Measurements from ENCODE around the gene TACR1. TPM values are rescaled to one million over a fixed set of nuclear protein-coding genes. Genes with fewer than 3 reads are reported as not detected.

TACR1 gene
- total RNA-seq, 1 experiment from 2014 or later: not detected

- Histone ChIP-seq H4K20me1 (ENCODE audit: insufficient read depth) (no peaks in the 10 kb centered on the region), H3K36me3 (ENCODE audit: control insufficient read depth in 1 of 2, insufficient read depth in 2 of 2, low read length in 2 of 2) (no peaks in the 10 kb centered on the region), H3K27ac (ENCODE audit: low read depth, low read length) (no peak overlapping the region), H3K27me3 (ENCODE audit: insufficient read depth, low read length) (peaks cover 25% of the 10 kb centered on the region), H3K4me2 (ENCODE audit: low read length) (no peak overlapping the region), H3K79me2 (ENCODE audit: insufficient read depth, low read length) (no peaks in the 10 kb centered on the region), H2AFZ (ENCODE audit: low read depth, low read length, poor library complexity, severe bottlenecking) (no peak overlapping the region), H3K9me3 (ENCODE audit: control insufficient read depth in 1 of 2, insufficient read depth in 1 of 2, low read depth in 1 of 2, low read length in 2 of 2) (no peaks in the 10 kb centered on the region), H3K9me2 (ENCODE audit: insufficient read depth) (no peaks in the 10 kb centered on the region), H3K9ac (ENCODE audit: low read length) (no peak overlapping the region), H3K4me1 (ENCODE audit: control insufficient read depth in 1 of 2, insufficient read depth in 2 of 2, low read length in 2 of 2) (no peaks in the 10 kb centered on the region), H3K4me3 (replicated peaks in 1 of 2; ENCODE audit: low read depth in 1 of 2, low read length in 2 of 2) (no peak overlapping the region)
- CTCF ChIA-PET: no interaction called here
- DNase-seq (ENCODE audit: low read depth, low spot score) (no peak), ATAC-seq (no peak)
- RAD21 ChIA-PET (ENCODE audit: low non-redundant PET in 1 of 2, low total read pairs in 2 of 2, uncharacterized antibody in 2 of 2, unreplicated experiment in 2 of 2): no interaction called here
- BruUV-seq (replicated peaks): no TSS peak
- TF ChIP-seq JUND (IDR thresholded peaks at IDR 0.05) (no peak), EGR1 (IDR thresholded peaks at IDR 0.05; ENCODE audit: low read depth) (no peak), ATF3 (IDR thresholded peaks at IDR 0.05) (no peak), ZNF274 (IDR thresholded peaks at IDR 0.05; ENCODE audit: low read depth, low read length) (no peak), YY1 (IDR thresholded peaks at IDR 0.05; ENCODE audit: extremely low read depth, insufficient replicate concordance, low read depth, low read length) (no peak), SP1 (IDR thresholded peaks at IDR 0.05; ENCODE audit: low read depth) (no peak), CBX3 (IDR thresholded peaks at IDR 0.05; ENCODE audit: low read depth) (no peak), MAX (IDR thresholded peaks at IDR 0.05) (no peak), CEBPB (IDR thresholded peaks at IDR 0.05; ENCODE audit: low read depth) (no peak), POLR2AphosphoS5 (IDR thresholded peaks at IDR 0.05; ENCODE audit: low read depth, low read length) (no peak), SIN3A (IDR thresholded peaks at IDR 0.05; ENCODE audit: low read depth) (no peak), ELF1 (IDR thresholded peaks at IDR 0.05; ENCODE audit: borderline replicate concordance, low read depth) (no peak)
- POLR2A ChIA-PET: no interaction called here
- intact Hi-C loops (cut with micrococcal nuclease): no loop called here
Observed at GRCh38 chr2:75076088-75076487, 123.2 kb downstream of the TACR1 start.

GRCh38 chr2:75074708-75075107 is 124.6 kb downstream of the TACR1 start:
- Histone ChIP-seq H4K20me1 (ENCODE audit: insufficient read depth) (no peaks in the 10 kb centered on the region), H3K9me3 (ENCODE audit: control insufficient read depth in 1 of 2, insufficient read depth in 1 of 2, low read depth in 1 of 2, low read length in 2 of 2) (no peaks in the 10 kb centered on the region), H2AFZ (ENCODE audit: low read depth, low read length, poor library complexity, severe bottlenecking) (no peak overlapping the region), H3K4me1 (ENCODE audit: control insufficient read depth in 1 of 2, insufficient read depth in 2 of 2, low read length in 2 of 2) (no peaks in the 10 kb centered on the region), H3K9me2 (ENCODE audit: insufficient read depth) (no peaks in the 10 kb centered on the region), H3K9ac (ENCODE audit: low read length) (no peak overlapping the region), H3K27ac (ENCODE audit: low read depth, low read length) (no peak overlapping the region), H3K27me3 (ENCODE audit: insufficient read depth, low read length) (peaks cover 25% of the 10 kb centered on the region), H3K4me2 (ENCODE audit: low read length) (no peak overlapping the region), H3K4me3 (replicated peaks in 1 of 2; ENCODE audit: low read depth in 1 of 2, low read length in 2 of 2) (no peak overlapping the region), H3K79me2 (ENCODE audit: insufficient read depth, low read length) (no peaks in the 10 kb centered on the region), H3K36me3 (ENCODE audit: control insufficient read depth in 1 of 2, insufficient read depth in 2 of 2, low read length in 2 of 2) (no peaks in the 10 kb centered on the region)
- ChIA-PET POLR2A (no interaction called here), CTCF (interaction anchor here (2.4 kb wide), 1 partner anchor 10 kb away, joined by 7 read pairs; no protein-coding TSS in a partner anchor), RAD21 (ENCODE audit: low non-redundant PET in 1 of 2, low total read pairs in 2 of 2, uncharacterized antibody in 2 of 2, unreplicated experiment in 2 of 2) (no interaction called here)
- intact Hi-C loops (cut with micrococcal nuclease): no loop called here
- ATAC-seq (no peak), DNase-seq (ENCODE audit: low read depth, low spot score) (no peak)
- BruUV-seq (replicated peaks): no TSS peak
- no peak for TF ChIP-seq ZFX (IDR thresholded peaks at IDR 0.05)
- no peak for TF ChIP-seq EZH2phosphoT487 (IDR thresholded peaks at IDR 0.05; ENCODE audit: borderline replicate concordance)
- TF ChIP-seq ATF3 (IDR thresholded peaks at IDR 0.05): no peak
- TF ChIP-seq EZH2 (IDR thresholded peaks at IDR 0.05): no peak
- TF ChIP-seq MAX (IDR thresholded peaks at IDR 0.05): no peak
- TF ChIP-seq SRF (IDR thresholded peaks at IDR 0.05; ENCODE audit: low read depth): no peak
- no peak for TF ChIP-seq CEBPB (IDR thresholded peaks at IDR 0.05; ENCODE audit: low read depth)
- TF ChIP-seq ZBTB33 (IDR thresholded peaks at IDR 0.05; ENCODE audit: extremely low read depth, insufficient replicate concordance, low read length): no peak
- no peak for TF ChIP-seq TCF7L2 (IDR thresholded peaks at IDR 0.05; ENCODE audit: borderline replicate concordance, extremely low read depth, insufficient read depth, insufficient read length)
- TF ChIP-seq SP1 (IDR thresholded peaks at IDR 0.05; ENCODE audit: low read depth): no peak

Measured in HCT116 (cell line).